Right lobe of liver (tissue), 4 donors: Measurements from ENCODE around the gene TMPRSS5.

Experiments used
- POLR2A ChIP-seq: fragments of 450-650 bp; IDR thresholded peaks from one replicate; pipeline ENCODE4 v1.6.1; 2017; ENCODE audit warnings: antibody characterized with exemption, mild to moderate bottlenecking
- TF ChIP-seq, protein P1 (sequence below), 4 donors: fragments of 200-600 bp in 3 of 4; fragments of 450-650 bp in 1 of 4; IDR thresholded peaks; one replicate each; pipeline versions ENCODE4 v1.5.1 to v1.8.0; 2016 to 2022; ENCODE audit warnings: antibody characterized with exemption in 4 of 4, mild to moderate bottlenecking in 2 of 4
- donor health status: DM: no; HTN: no; CAD: no.
- donor health status: DM: no; HTN: no; CAD: no.
- donor health status: DM: no; HTN: yes; CAD: no.

- TF ChIP-seq, protein P1, sequence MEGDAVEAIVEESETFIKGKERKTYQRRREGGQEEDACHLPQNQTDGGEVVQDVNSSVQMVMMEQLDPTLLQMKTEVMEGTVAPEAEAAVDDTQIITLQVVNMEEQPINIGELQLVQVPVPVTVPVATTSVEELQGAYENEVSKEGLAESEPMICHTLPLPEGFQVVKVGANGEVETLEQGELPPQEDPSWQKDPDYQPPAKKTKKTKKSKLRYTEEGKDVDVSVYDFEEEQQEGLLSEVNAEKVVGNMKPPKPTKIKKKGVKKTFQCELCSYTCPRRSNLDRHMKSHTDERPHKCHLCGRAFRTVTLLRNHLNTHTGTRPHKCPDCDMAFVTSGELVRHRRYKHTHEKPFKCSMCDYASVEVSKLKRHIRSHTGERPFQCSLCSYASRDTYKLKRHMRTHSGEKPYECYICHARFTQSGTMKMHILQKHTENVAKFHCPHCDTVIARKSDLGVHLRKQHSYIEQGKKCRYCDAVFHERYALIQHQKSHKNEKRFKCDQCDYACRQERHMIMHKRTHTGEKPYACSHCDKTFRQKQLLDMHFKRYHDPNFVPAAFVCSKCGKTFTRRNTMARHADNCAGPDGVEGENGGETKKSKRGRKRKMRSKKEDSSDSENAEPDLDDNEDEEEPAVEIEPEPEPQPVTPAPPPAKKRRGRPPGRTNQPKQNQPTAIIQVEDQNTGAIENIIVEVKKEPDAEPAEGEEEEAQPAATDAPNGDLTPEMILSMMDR (IDR thresholded peaks at IDR 0.05): no peak
- no peak for TF ChIP-seq POLR2A
These were observed 16.8 kb upstream of the TMPRSS5 start for GRCh38 chr11:113722934-113723333.
